PFSK-1 (cell line): ENCODE data around the gene ARF4.

Source experiments
- FOXP2 ChIP-seq: optimal IDR thresholded peaks from 2 replicates; pipeline ENCODE3; 2011; ENCODE audit warnings: borderline replicate concordance, control low read depth, inconsistent platforms; ENCODE audit not compliant: insufficient read depth; ENCODE audit errors: extremely low read length, extremely low read depth
- POLR2AphosphoS5 ChIP-seq: IDR thresholded peaks from 2 replicates; pipeline ENCODE4 v1.6.1; 2012; ENCODE audit warnings: low read depth, mild to moderate bottlenecking, control low read depth, low read length, moderate library complexity
- SIN3A ChIP-seq: IDR thresholded peaks from 2 replicates; pipeline ENCODE4 v1.6.1; 2012; ENCODE audit warnings: mild to moderate bottlenecking, low read length, moderate library complexity, borderline replicate concordance; ENCODE audit not compliant: insufficient read depth
- TAF1 ChIP-seq: IDR thresholded peaks from 2 replicates; pipeline ENCODE4 v1.6.1; 2012; ENCODE audit warnings: low read length, control low read depth, borderline replicate concordance; ENCODE audit not compliant: insufficient read depth
- TF ChIP-seq, protein P1 (sequence below), 2 experiments: IDR thresholded peaks; 2 replicates each; pipeline versions ENCODE4 v1.6.1 to v1.8.0; 2011 to 2012; ENCODE audit warnings: low read depth in 2 of 2, low read length in 2 of 2, control low read depth in 1 of 2, inconsistent platforms in 1 of 2, mild to moderate bottlenecking in 1 of 2, moderate library complexity in 1 of 2; ENCODE audit not compliant: insufficient read depth in 1 of 2

GRCh38 chr3:57624801-57625200, 27.7 kb upstream of the ARF4 start:
- TF ChIP-seq FOXP2, result no peak
- TF ChIP-seq TAF1, result no peak
- no peak for TF ChIP-seq POLR2AphosphoS5
- TF ChIP-seq, protein P1, sequence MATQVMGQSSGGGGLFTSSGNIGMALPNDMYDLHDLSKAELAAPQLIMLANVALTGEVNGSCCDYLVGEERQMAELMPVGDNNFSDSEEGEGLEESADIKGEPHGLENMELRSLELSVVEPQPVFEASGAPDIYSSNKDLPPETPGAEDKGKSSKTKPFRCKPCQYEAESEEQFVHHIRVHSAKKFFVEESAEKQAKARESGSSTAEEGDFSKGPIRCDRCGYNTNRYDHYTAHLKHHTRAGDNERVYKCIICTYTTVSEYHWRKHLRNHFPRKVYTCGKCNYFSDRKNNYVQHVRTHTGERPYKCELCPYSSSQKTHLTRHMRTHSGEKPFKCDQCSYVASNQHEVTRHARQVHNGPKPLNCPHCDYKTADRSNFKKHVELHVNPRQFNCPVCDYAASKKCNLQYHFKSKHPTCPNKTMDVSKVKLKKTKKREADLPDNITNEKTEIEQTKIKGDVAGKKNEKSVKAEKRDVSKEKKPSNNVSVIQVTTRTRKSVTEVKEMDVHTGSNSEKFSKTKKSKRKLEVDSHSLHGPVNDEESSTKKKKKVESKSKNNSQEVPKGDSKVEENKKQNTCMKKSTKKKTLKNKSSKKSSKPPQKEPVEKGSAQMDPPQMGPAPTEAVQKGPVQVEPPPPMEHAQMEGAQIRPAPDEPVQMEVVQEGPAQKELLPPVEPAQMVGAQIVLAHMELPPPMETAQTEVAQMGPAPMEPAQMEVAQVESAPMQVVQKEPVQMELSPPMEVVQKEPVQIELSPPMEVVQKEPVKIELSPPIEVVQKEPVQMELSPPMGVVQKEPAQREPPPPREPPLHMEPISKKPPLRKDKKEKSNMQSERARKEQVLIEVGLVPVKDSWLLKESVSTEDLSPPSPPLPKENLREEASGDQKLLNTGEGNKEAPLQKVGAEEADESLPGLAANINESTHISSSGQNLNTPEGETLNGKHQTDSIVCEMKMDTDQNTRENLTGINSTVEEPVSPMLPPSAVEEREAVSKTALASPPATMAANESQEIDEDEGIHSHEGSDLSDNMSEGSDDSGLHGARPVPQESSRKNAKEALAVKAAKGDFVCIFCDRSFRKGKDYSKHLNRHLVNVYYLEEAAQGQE (IDR thresholded peaks at IDR 0.05; ENCODE audit: insufficient read depth in 1 of 2, low read depth in 2 of 2, low read length in 2 of 2), result no peak
- no peak for TF ChIP-seq SIN3A
